Neuronal stem cell (in vitro differentiated cells): Measurements from ENCODE around the gene ABT1.

Experiments
- DNase-seq: peaks from one replicate; pipeline ENCODE4 v3.0.0-alpha.2; 2013; ENCODE audit warnings: low spot score
- H2AFZ ChIP-seq: one replicate; pipeline ENCODE4 v1.6.1; 2013; ENCODE audit warnings: mild to moderate bottlenecking, low read length, inconsistent platforms
- H2AK5ac ChIP-seq: 2 replicates; pipeline ENCODE4 v1.6.1; 2013; ENCODE audit warnings: low read depth, mild to moderate bottlenecking, inconsistent platforms, low read length, moderate library complexity, mixed read lengths
- H2BK120ac ChIP-seq: 2 replicates; pipeline ENCODE4 v1.6.1; 2013; ENCODE audit warnings: low read depth, mild to moderate bottlenecking, inconsistent platforms, low read length, moderate library complexity, mixed read lengths
- H2BK12ac ChIP-seq: one replicate; pipeline ENCODE4 v1.6.1; 2013; ENCODE audit warnings: low read length, inconsistent platforms
- H2BK15ac ChIP-seq: 2 replicates; pipeline ENCODE4 v1.6.1; 2013; ENCODE audit warnings: mild to moderate bottlenecking, low read length, inconsistent platforms, mixed read lengths
- H2BK5ac ChIP-seq: one replicate; pipeline ENCODE4 v1.6.1; 2013; ENCODE audit warnings: inconsistent platforms, mild to moderate bottlenecking, low read length, moderate library complexity
- H3K14ac ChIP-seq: one replicate; pipeline ENCODE4 v1.6.1; 2013; ENCODE audit warnings: low read length, inconsistent platforms
- H3K18ac ChIP-seq: 2 replicates; pipeline ENCODE4 v1.6.1; 2013; ENCODE audit warnings: low read length, inconsistent platforms
- H3K23ac ChIP-seq: 2 replicates; pipeline ENCODE4 v1.6.1; 2013; ENCODE audit warnings: low read depth, mild to moderate bottlenecking, mixed read lengths, low read length, inconsistent platforms; ENCODE audit not compliant: poor library complexity
- H3K27ac ChIP-seq: replicated peaks from 3 replicates; pipeline ENCODE4 v1.5.1; 2013; ENCODE audit warnings: low read length, inconsistent platforms
- H3K27me3 ChIP-seq, 3 experiments: 2 replicates each; pipeline ENCODE4 v1.6.1; 2013; ENCODE audit warnings: low read length in 3 of 3, mild to moderate bottlenecking in 2 of 3, inconsistent platforms in 1 of 3, low read depth in 1 of 3, mixed read lengths in 1 of 3, moderate library complexity in 1 of 3; ENCODE audit not compliant: control insufficient read depth in 3 of 3, insufficient read depth in 3 of 3
- H3K36me3 ChIP-seq, 2 donors: replicated peaks in 1 of 2; 2 replicates each; pipeline ENCODE4 v1.6.1; 2013; ENCODE audit warnings: low read length in 2 of 2; ENCODE audit not compliant: control insufficient read depth in 2 of 2, insufficient read depth in 2 of 2
- H3K4ac ChIP-seq: 2 replicates; pipeline ENCODE4 v1.6.1; 2013; ENCODE audit warnings: inconsistent platforms, mild to moderate bottlenecking, low read length, moderate library complexity
- H3K4me1 ChIP-seq, 2 donors: 1 replicate in 1 of 2; 2 replicates in 1 of 2; pipeline ENCODE4 v1.6.1; 2013; ENCODE audit warnings: low read length in 2 of 2, low read depth in 1 of 2; ENCODE audit not compliant: control insufficient read depth in 2 of 2, insufficient read depth in 1 of 2
- H3K4me2 ChIP-seq: one replicate; pipeline ENCODE4 v1.6.1; 2013; ENCODE audit warnings: mild to moderate bottlenecking, low read length, inconsistent platforms; ENCODE audit not compliant: insufficient read depth, poor library complexity, severe bottlenecking
- H3K4me3 ChIP-seq, 2 donors: 2 replicates each; pipeline ENCODE4 v1.5.1; 2013; ENCODE audit warnings: low read length in 2 of 2, mild to moderate bottlenecking in 2 of 2, inconsistent platforms in 1 of 2, moderate library complexity in 1 of 2
- H3K79me1 ChIP-seq: one replicate; pipeline ENCODE4 v1.6.1; 2013; ENCODE audit warnings: low read depth, mild to moderate bottlenecking, inconsistent platforms, low read length, moderate library complexity
- H3K9ac ChIP-seq: one replicate; pipeline ENCODE4 v1.6.1; 2013; ENCODE audit warnings: mild to moderate bottlenecking, low read depth, low read length, inconsistent platforms; ENCODE audit not compliant: poor library complexity
- H3K9me3 ChIP-seq, 2 donors: replicated peaks in 1 of 2; 2 replicates each; pipeline versions ENCODE3 to v1.6.1; 2013; ENCODE audit warnings: low read length in 2 of 2, mild to moderate bottlenecking in 2 of 2, inconsistent platforms in 1 of 2, low read depth in 1 of 2, mixed read lengths in 1 of 2, moderate library complexity in 1 of 2; ENCODE audit not compliant: control insufficient read depth in 2 of 2, insufficient read depth in 1 of 2
- H4K8ac ChIP-seq: one replicate; pipeline ENCODE4 v1.6.1; 2013; ENCODE audit warnings: low read depth, mild to moderate bottlenecking, inconsistent platforms, low read length, moderate library complexity
- H4K91ac ChIP-seq: one replicate; pipeline ENCODE4 v1.6.1; 2013; ENCODE audit warnings: low read length, low read depth, mild to moderate bottlenecking, inconsistent platforms; ENCODE audit not compliant: poor library complexity
- WGBS, 2 donors: extraction: QIAGEN DNeasy Blood & Tissue Kit; methylation state at CpG; one replicate each; pipeline ENCODE4 v1.1.7; 2013; ENCODE audit warnings: missing lambda C conversion rate in 2 of 2, mixed read lengths in 1 of 2; ENCODE audit not compliant: insufficient read length in 2 of 2, insufficient replicate concordance in 1 of 2; ENCODE audit errors: extremely low coverage in 2 of 2; 5-methylcytosine and 5-hydroxymethylcytosine counted together

The ABT1 gene

GRCh38 chr6:26561533-26562466 is 35.0 kb upstream of the ABT1 start:
- Histone ChIP-seq H2BK120ac (no peak overlapping the region), H3K14ac (no peak overlapping the region), H2AFZ (no peak overlapping the region), H3K4me1 (no peaks in the 10 kb centered on the region), H3K4ac (no peak overlapping the region), H3K9me3 (peaks cover 0 to 1% of the 10 kb centered on the region in 2 donors), H2BK12ac (no peak overlapping the region), H2BK15ac (no peak overlapping the region), H3K27me3 (no peaks in the 10 kb centered on the region), H3K9ac (no peak overlapping the region), H3K4me3 (no peak overlapping the region), H4K8ac (no peak overlapping the region), H3K23ac (no peak overlapping the region), H3K27ac (no peak overlapping the region), H2BK5ac (no peak overlapping the region), H2AK5ac (no peak overlapping the region), H3K4me2 (no peak overlapping the region), H3K18ac (no peak overlapping the region), H3K36me3 (no peaks in the 10 kb centered on the region), H4K91ac (no peak overlapping the region), H3K79me1 (no peaks in the 10 kb centered on the region)
- no peak for DNase-seq
- WGBS, 2 donors: 100% methylated on average over 1 of the region's 17 CpGs; no CpG with 5 or more reads in 1 of the 2 donors

DNA sequence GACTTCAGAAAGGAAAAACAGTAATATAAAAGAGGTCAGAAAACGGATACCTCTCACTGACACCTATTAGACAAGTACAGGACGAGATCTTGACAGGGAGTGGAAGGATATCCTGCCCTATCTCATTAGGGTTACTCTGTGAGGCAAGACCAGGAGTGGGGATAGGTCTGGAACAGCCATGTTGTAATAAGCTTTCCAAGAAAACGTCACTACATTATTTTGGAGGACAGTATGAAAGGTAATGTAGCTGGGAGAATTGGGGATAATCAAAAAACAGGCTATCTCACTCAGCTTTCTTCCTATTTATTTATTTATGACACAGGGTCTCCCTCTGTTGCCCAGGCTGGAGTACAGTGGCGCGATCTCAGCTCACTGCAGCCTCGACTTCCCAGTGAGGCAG is 33.3 kb upstream of the ABT1 start:
- H4K8ac ChIP-seq: no peak overlapping the region
- H3K4ac ChIP-seq: no peak overlapping the region

GRCh38 chr6:26568601-26569432 is 27.9 kb upstream of the ABT1 start:
- H2AFZ ChIP-seq: peak overlapping the region; percentile 83
- H2BK12ac ChIP-seq: no peak overlapping the region
- WGBS, 2 donors: no CpG with 5 or more reads among the region's 34 CpGs
- H3K4me1 ChIP-seq: no peaks in the 10 kb centered on the region
- no peak overlapping the region for H4K91ac ChIP-seq
- no peaks in the 10 kb centered on the region for H3K79me1 ChIP-seq
- peak overlapping the region; percentile 57 for H3K9ac ChIP-seq
- no peak overlapping the region for H2BK120ac ChIP-seq
- no peak overlapping the region for H3K23ac ChIP-seq
- peak overlapping the region; percentile 59 to 88 for H3K4me3 ChIP-seq
- H3K9me3 ChIP-seq: no peaks in the 10 kb centered on the region
- H3K18ac ChIP-seq: no peak overlapping the region
- no peaks in the 10 kb centered on the region for H3K27me3 ChIP-seq
- no peaks in the 10 kb centered on the region for H3K36me3 ChIP-seq
- no peak overlapping the region for H3K27ac ChIP-seq
- DNase-seq: peak; percentile 98
- H3K4ac ChIP-seq: no peak overlapping the region
- no peak overlapping the region for H4K8ac ChIP-seq
- no peak overlapping the region for H2BK5ac ChIP-seq
- H2AK5ac ChIP-seq: no peak overlapping the region
- peak overlapping the region; percentile 51 for H3K4me2 ChIP-seq
- no peak overlapping the region for H3K14ac ChIP-seq
- H2BK15ac ChIP-seq: no peak overlapping the region

More for the DNA sequence above, 33.3 kb upstream of the ABT1 start:
- no peaks in the 10 kb centered on the region for H3K27me3 ChIP-seq
- H3K4me2 ChIP-seq: no peak overlapping the region
- H2BK15ac ChIP-seq: no peak overlapping the region
- H3K9me3 ChIP-seq: peaks cover 0 to 1% of the 10 kb centered on the region in 2 donors
- H3K23ac ChIP-seq: no peak overlapping the region
- no peaks in the 10 kb centered on the region for H3K79me1 ChIP-seq
- H2AFZ ChIP-seq: no peak overlapping the region
- no peak overlapping the region for H2BK5ac ChIP-seq
- no peak overlapping the region for H2BK120ac ChIP-seq
- no peak overlapping the region for H2AK5ac ChIP-seq
- H3K27ac ChIP-seq: no peak overlapping the region
- no peak overlapping the region for H3K14ac ChIP-seq
- DNase-seq: no peak
- no peak overlapping the region for H2BK12ac ChIP-seq
- no peak overlapping the region for H3K18ac ChIP-seq
- H3K4me1 ChIP-seq: no peaks in the 10 kb centered on the region
- no peak overlapping the region for H3K4me3 ChIP-seq
- no peaks in the 10 kb centered on the region for H3K36me3 ChIP-seq
- WGBS, 2 donors: no CpG with 5 or more reads among the region's 6 CpGs
- no peak overlapping the region for H3K9ac ChIP-seq
- H4K91ac ChIP-seq: no peak overlapping the region

GRCh38 chr6:26569433-26569764 is 27.4 kb upstream of the ABT1 start:
- H3K79me1 ChIP-seq: no peaks in the 10 kb centered on the region
- no peak overlapping the region for H3K18ac ChIP-seq
- H2AK5ac ChIP-seq: no peak overlapping the region
- no peak overlapping the region for H2BK12ac ChIP-seq
- H3K27ac ChIP-seq: no peak overlapping the region
- no CpG with 5 or more reads among the region's 2 CpGs for WGBS, 2 donors
- no peaks in the 10 kb centered on the region for H3K36me3 ChIP-seq
- no peaks in the 10 kb centered on the region for H3K9me3 ChIP-seq
- no peak overlapping the region for H2BK5ac ChIP-seq
- no peak overlapping the region for H2BK120ac ChIP-seq
- no peaks in the 10 kb centered on the region for H3K4me1 ChIP-seq
- no peak for DNase-seq
- H3K4ac ChIP-seq: no peak overlapping the region
- H2BK15ac ChIP-seq: no peak overlapping the region
- no peak overlapping the region for H4K91ac ChIP-seq
- no peak overlapping the region for H3K14ac ChIP-seq
- H4K8ac ChIP-seq: no peak overlapping the region
- H3K9ac ChIP-seq: no peak overlapping the region
- H3K27me3 ChIP-seq: no peaks in the 10 kb centered on the region
- peak overlapping the region; percentile 83 for H2AFZ ChIP-seq
- peak overlapping the region; percentile 59 to 88 for H3K4me3 ChIP-seq
- peak overlapping the region; percentile 51 for H3K4me2 ChIP-seq
- no peak overlapping the region for H3K23ac ChIP-seq
